Measurements from ENCODE around the gene ZNF335. TPM values are rescaled to one million over a fixed set of nuclear protein-coding genes. Genes with fewer than 3 reads are reported as not detected.

ZNF335 gene
- total and polyA plus RNA-seq, 2 of the 8 experiments (the other 6 are each of a cell fraction or from before 2014, with no cell fraction given): 12.4 to 14.6 TPM

DNA sequence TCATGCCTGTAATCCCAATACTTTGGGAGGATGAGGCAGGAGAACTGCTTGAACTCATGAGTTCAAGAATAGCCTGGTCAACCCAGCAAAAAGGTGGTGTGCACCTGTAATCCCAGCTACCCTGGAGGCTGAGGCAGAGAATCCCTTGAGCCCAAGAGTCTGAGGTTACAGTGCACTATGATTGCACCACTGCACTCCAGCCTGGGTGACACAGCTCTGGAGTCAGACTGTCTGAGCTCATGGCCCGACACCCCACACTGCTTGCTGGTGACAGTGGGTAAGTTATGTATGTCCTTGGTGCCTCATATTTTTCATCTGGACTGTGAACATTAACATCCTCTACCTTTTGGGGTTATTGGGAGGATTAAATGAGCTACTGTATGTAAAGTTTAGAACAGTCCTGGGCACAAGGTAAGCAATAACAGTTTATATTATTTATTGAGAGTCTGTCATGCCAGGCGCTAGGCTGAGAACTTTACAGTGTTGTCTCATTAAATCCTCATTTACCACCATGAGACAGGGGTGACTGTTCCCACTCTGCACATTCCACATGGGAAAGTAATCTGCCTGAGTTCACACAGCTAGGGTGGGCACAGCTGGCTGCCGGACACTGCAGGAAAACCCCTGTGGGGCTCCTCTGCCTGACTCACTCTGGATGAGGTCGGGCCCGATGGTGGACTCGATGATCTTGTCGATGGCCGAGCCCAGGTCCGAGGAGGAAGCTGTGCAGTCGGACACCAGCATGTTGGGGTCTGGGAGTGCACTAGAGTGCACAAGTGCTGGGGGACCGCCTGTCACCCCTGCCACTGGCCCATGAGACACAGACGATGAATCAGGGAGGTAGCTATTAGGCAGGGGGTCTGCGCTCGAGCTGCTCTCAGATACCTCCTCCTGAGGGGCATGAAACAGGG, 2.9 kb downstream of the ZNF335 start:
- H3K36me3 ChIP-seq (ENCODE audit: control insufficient read depth in 2 of 4, insufficient read depth in 4 of 4, low read length in 3 of 4): peaks cover 3 to 23% (median 19%) of the 10 kb centered on the region in 4 experiments; a peak in 7 of 8 replicates
- DNase-seq (ENCODE audit: low read depth in 1 of 2, low spot score in 2 of 2): no peak
- CTCF ChIA-PET (ENCODE audit: partially characterized antibody): interaction anchor here (0.6 to 5.3 kb wide), 40 partner anchors 10 to 651 kb away, joined by 3 to 80 read pairs (median 6); partner anchors contain the start of genes CTSA, NEURL2, PCIF1 and SNX21
- no peak overlapping the region for H3K4me2 ChIP-seq (ENCODE audit: insufficient read depth in 1 of 2, low read depth in 2 of 2, low read length in 2 of 2)
- no peak for TF ChIP-seq POLR2A (IDR thresholded peaks at IDR 0.05; ENCODE audit: control extremely low read depth in 1 of 2, low read depth in 2 of 2, low read length in 2 of 2)
- 0 out of 2 replicates have a peak, but pooled peaks have one; percentile 14 for TF ChIP-seq POLR2AphosphoS5 (IDR thresholded peaks at IDR 0.05; ENCODE audit: low read depth, low read length)
- no peak overlapping the region; the same call in 1 of the 2 replicates for H2BK12ac ChIP-seq (ENCODE audit: low read depth, low read length)
- no peak overlapping the region for H3K9ac ChIP-seq (replicated peaks in 1 of 4; ENCODE audit: extremely low read depth in 1 of 4, low read depth in 3 of 4, low read length in 3 of 4)
- no peak overlapping the region for H2AFZ ChIP-seq (ENCODE audit: low read length)
- FAIRE-seq: no peak
- H3K4ac ChIP-seq (replicated peaks; ENCODE audit: insufficient read length, low read depth, low read length): no peak overlapping the region
- no peak overlapping the region for H3K23ac ChIP-seq (ENCODE audit: insufficient read length)
- no peak overlapping the region for H2BK20ac ChIP-seq (ENCODE audit: low read length)
- H3K79me1 ChIP-seq (ENCODE audit: low read depth, low read length): no peaks in the 10 kb centered on the region
- H3K18ac ChIP-seq (ENCODE audit: extremely low read depth, low read length): no peak overlapping the region
- H3K27me3 ChIP-seq (replicated peaks in 1 of 4; ENCODE audit: control insufficient read depth in 3 of 4, extremely low read depth in 1 of 4, insufficient read depth in 3 of 4, low read length in 3 of 4): no peaks in the 10 kb centered on the region
- peaks cover 0 to 2% of the 10 kb centered on the region in 2 experiments for H4K20me1 ChIP-seq (replicated peaks in 1 of 2; ENCODE audit: control insufficient read depth in 1 of 2, insufficient read depth in 2 of 2, low read length in 2 of 2)
- 93% methylated on average over 13 of the region's 14 CpGs; no CpG with 5 or more reads in 1 of the 2 experiments for WGBS, 2 experiments (ENCODE audit: extremely low coverage in 1 of 2, insufficient coverage in 1 of 2, insufficient read length in 1 of 2, insufficient replicate concordance in 2 of 2, low coverage in 1 of 2, low lambda C conversion rate in 2 of 2, missing lambda C conversion rate in 1 of 2)
- H3K4me1 ChIP-seq (replicated peaks in 1 of 4; ENCODE audit: control insufficient read depth in 3 of 4, insufficient read depth in 4 of 4, low read length in 3 of 4): peaks cover 0 to 8% (median 2%) of the 10 kb centered on the region in 4 experiments; a peak in 4 of 7 replicates
- H3K56ac ChIP-seq (replicated peaks; ENCODE audit: insufficient read length, low read depth, low read length): no peak overlapping the region
- no peak overlapping the region for H4K8ac ChIP-seq (ENCODE audit: extremely low read depth, insufficient read depth, low read length)
- no peak overlapping the region for H2BK15ac ChIP-seq (ENCODE audit: low read length)
- no peak overlapping the region for H2AK5ac ChIP-seq (ENCODE audit: low read depth, low read length)
- no peak overlapping the region for H3K14ac ChIP-seq (ENCODE audit: insufficient read length)
- H3K4me3 ChIP-seq (ENCODE audit: extremely low read depth in 1 of 4, insufficient read depth in 2 of 4, low read depth in 3 of 4, low read length in 4 of 4): no peak overlapping the region
- H3K79me2 ChIP-seq (ENCODE audit: control insufficient read depth in 1 of 2, insufficient read depth in 2 of 2, low read length in 2 of 2): no peaks in the 10 kb centered on the region
- peak overlapping the region; percentile 11; the same call in 1 of the 2 replicates for H3K27ac ChIP-seq (ENCODE audit: low read depth, low read length)
- no peaks in the 10 kb centered on the region for H3K9me3 ChIP-seq (ENCODE audit: insufficient read depth in 2 of 2, low read depth in 1 of 2, low read length in 1 of 2)
- H4K5ac ChIP-seq (ENCODE audit: insufficient read length, low read depth, low read length): no peak overlapping the region
- POLR2A ChIA-PET (ENCODE audit: partially characterized antibody): interaction anchor here (1.0 to 16.7 kb wide), 15 partner anchors 10 to 156 kb away, joined by 3 to 238 read pairs (median 4); partner anchors contain the start of genes PCIF1, PLTP, SNX21 and UBE2C
- H4K91ac ChIP-seq (replicated peaks; ENCODE audit: insufficient read length, low read length): no peak overlapping the region
- no peak overlapping the region for H2BK120ac ChIP-seq (replicated peaks; ENCODE audit: low read depth, low read length)
- H2BK5ac ChIP-seq (ENCODE audit: low read depth, low read length): no peak overlapping the region; the same call in 1 of the 2 replicates
- peaks cover 3% of the 10 kb centered on the region; the same call in 1 of the 2 replicates for H3K23me2 ChIP-seq (ENCODE audit: low read depth, low read length)

All from H1 (cell line).